HEK293 (cell line): ENCODE measurements around the gene SBSN.

Source experiments
- CTCF ChIP-seq: fragments of 450-650 bp; formaldehyde crosslinking; IDR thresholded peaks from 2 replicates; pipeline ENCODE4 v1.5.1; 2016; ENCODE audit warnings: missing biosample characterization, missing genetic modification characterization
- GLI4 ChIP-seq: fragments of 450-650 bp; formaldehyde crosslinking; IDR thresholded peaks from 2 replicates; pipeline ENCODE4 v1.5.1; 2016; ENCODE audit warnings: missing biosample characterization, missing genetic modification characterization
- YY1 ChIP-seq: fragments of 450-650 bp; formaldehyde crosslinking; IDR thresholded peaks from 2 replicates; pipeline ENCODE4 v1.5.1; 2018; ENCODE audit warnings: missing biosample characterization, missing genetic modification characterization
- ZBTB44 ChIP-seq: fragments of 450-650 bp; IDR thresholded peaks from 2 replicates; pipeline ENCODE4 v1.5.1; 2018; ENCODE audit warnings: missing biosample characterization, mild to moderate bottlenecking, missing genetic modification characterization

DNA sequence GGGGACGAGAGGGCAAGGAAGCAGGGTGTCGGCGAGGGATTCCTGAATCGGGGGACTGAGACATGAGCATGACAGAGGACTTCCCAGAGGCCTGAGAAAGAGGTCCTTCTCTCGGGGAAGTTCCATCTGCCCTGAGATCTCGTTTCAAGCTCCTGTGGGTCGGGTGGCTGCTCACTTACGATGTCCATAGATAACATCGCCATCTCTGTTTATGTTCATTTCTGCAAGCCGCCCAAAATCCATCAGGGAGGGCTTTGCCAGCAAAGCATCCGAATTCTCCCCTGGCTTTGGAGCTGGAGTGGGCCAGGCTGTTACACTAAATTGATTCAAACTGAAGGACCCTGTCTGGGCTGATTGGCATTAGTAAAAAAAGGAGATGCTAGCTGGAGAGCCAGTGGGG lies 20.6 kb downstream of the SBSN start:
- TF ChIP-seq ZBTB44 (tag by site-specific recombination) = no peak
- no peak for TF ChIP-seq CTCF (tag by site-specific recombination)
- no peak for TF ChIP-seq YY1
- TF ChIP-seq GLI4 (tag by site-specific recombination) = no peak
